Esophagus squamous epithelium (tissue), 4 donors: ENCODE results near the gene ECEL1.

Source experiments
- POLR2A ChIP-seq, 4 donors: fragments of 450-650 bp; IDR thresholded peaks; one replicate each; pipeline ENCODE4 v1.6.1; 2017; ENCODE audit warnings: antibody characterized with exemption in 4 of 4, mild to moderate bottlenecking in 4 of 4, moderate library complexity in 3 of 4
- TF ChIP-seq, protein P1 (sequence below), 6 experiments: fragments of 450-650 bp in 4 of 6; fragments of 200-600 bp in 2 of 6; sonication (generic) in 2 of 6; IDR thresholded peaks; one replicate each; pipeline ENCODE4 v1.5.1; 2016 to 2019; ENCODE audit warnings: antibody characterized with exemption in 6 of 6, mild to moderate bottlenecking in 4 of 6, moderate library complexity in 4 of 6

DNA sequence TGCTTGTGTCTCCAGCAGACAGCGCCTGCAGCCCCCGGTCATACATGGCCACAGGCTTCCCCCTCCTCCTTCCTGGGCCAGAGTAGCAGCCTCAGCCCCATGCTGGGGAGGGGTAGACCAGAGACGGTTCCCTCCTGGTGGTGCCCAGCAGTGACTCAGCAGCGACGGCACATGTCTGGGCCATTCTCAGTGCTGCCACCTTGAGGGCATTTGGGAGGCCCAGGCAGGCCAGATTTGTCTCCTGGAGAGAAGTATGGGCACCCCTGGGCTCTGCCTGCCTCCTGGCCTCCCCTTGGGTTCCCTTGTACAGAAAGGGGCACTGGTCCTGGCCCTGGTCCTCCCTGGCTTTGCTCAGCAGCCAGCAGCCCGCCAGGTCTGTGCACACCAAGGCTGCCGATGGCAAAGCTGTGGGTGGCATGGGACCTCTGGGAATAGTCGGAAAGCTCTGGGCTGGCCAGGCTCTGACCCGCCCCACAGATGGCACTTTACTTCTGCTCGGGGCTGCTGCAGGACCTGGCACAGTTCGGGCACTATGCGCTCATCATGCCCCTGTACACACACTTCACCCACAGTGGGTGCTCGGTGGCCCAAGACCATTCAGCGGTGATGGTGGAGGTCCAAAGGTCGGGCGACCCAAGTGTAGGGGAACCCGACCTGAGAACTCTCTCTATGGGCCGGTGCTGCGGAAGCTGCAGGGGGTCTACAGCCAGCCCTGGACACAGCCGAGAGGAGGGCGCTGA lies 43.1 kb downstream of the ECEL1 start:
- TF ChIP-seq, protein P1, sequence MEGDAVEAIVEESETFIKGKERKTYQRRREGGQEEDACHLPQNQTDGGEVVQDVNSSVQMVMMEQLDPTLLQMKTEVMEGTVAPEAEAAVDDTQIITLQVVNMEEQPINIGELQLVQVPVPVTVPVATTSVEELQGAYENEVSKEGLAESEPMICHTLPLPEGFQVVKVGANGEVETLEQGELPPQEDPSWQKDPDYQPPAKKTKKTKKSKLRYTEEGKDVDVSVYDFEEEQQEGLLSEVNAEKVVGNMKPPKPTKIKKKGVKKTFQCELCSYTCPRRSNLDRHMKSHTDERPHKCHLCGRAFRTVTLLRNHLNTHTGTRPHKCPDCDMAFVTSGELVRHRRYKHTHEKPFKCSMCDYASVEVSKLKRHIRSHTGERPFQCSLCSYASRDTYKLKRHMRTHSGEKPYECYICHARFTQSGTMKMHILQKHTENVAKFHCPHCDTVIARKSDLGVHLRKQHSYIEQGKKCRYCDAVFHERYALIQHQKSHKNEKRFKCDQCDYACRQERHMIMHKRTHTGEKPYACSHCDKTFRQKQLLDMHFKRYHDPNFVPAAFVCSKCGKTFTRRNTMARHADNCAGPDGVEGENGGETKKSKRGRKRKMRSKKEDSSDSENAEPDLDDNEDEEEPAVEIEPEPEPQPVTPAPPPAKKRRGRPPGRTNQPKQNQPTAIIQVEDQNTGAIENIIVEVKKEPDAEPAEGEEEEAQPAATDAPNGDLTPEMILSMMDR (IDR thresholded peaks at IDR 0.05): peak in 5 of 6 experiments; percentile 48 to 79 (median 56)
- TF ChIP-seq POLR2A (IDR thresholded peaks at IDR 0.05): no peak
